GM19023 (cell line): ENCODE data around the gene ZNF888.
A peak's percentile ranks its signal among the peaks of the same experiment; 100 is the strongest.
"Not testable (repeated sequence)": the region's sequence is repeated elsewhere in the genome, so short reads cannot be mapped to it uniquely, and the experiment has no call there.

Source experiments
- ATAC-seq: cut with Tn5 transposase; IDR thresholded peaks from one replicate; pipeline ENCODE4 v1.9.1; 2021; ENCODE audit warnings: mild to moderate bottlenecking, moderate library complexity; ENCODE audit not compliant: unreplicated experiment

Gene ZNF888

GRCh38 chr19:52942386-52943133, 19.3 kb upstream of the ZNF888 start:
- peak; percentile 97 for ATAC-seq

GRCh38 chr19:52941941-52942385, 18.7 kb upstream of the ZNF888 start:
- peak; percentile 31 for ATAC-seq

GRCh38 chr19:52941523-52941922, 18.3 kb upstream of the ZNF888 start:
- ATAC-seq = not testable (repeated sequence)

GRCh38 chr19:52940905-52941304, 17.7 kb upstream of the ZNF888 start:
- not testable (repeated sequence) for ATAC-seq

GRCh38 chr19:52938761-52939160, 15.5 kb upstream of the ZNF888 start:
- ATAC-seq = no peak

GRCh38 chr19:52936954-52937325, 13.7 kb upstream of the ZNF888 start:
- ATAC-seq = no peak

- ATAC-seq = no peak
Observed at GRCh38 chr19:52936151-52936953, 13.1 kb upstream of the ZNF888 start.

- ATAC-seq = no peak
Observed at GRCh38 chr19:52935434-52935833, 12.2 kb upstream of the ZNF888 start.

- not testable (repeated sequence) for ATAC-seq
Observed at GRCh38 chr19:52924641-52925040, 1.4 kb upstream of the ZNF888 start.

GRCh38 chr19:52923778-52924593, 758 bp upstream of the ZNF888 start:
- no peak for ATAC-seq

GRCh38 chr19:52917531-52917930, 5.7 kb downstream of the ZNF888 start:
- ATAC-seq = no peak

GRCh38 chr19:52910648-52911047, 12.6 kb downstream of the ZNF888 start:
- ATAC-seq = no peak

GRCh38 chr19:52904052-52904780, 19.0 kb downstream of the ZNF888 start:
- ATAC-seq = not testable (repeated sequence)

GRCh38 chr19:52901842-52902241, 21.4 kb downstream of the ZNF888 start:
- ATAC-seq = no peak

- not testable (repeated sequence) for ATAC-seq
Observed at GRCh38 chr19:52898596-52898995, 24.6 kb downstream of the ZNF888 start.

GRCh38 chr19:52898101-52898500, 25.1 kb downstream of the ZNF888 start:
- no peak for ATAC-seq

- ATAC-seq = peak; percentile 96
Observed at GRCh38 chr19:52897138-52897935, 25.9 kb downstream of the ZNF888 start, which contains the start of gene ZNF320. Gene ZNF320 (minus strand): TSS chr19:52897635. CDS start chr19:52890255, 7,380 bp downstream.

- ATAC-seq = peak; percentile 11
Observed at GRCh38 chr19:52896431-52897137, 26.6 kb downstream of the ZNF888 start.

- ATAC-seq = no peak
Observed at GRCh38 chr19:52891336-52891735, 31.9 kb downstream of the ZNF888 start.
